ENCODE results near the gene CLIC3. TPM values are rescaled to one million over a fixed set of nuclear protein-coding genes. Genes with fewer than 3 reads are reported as not detected.
"Not testable (repeated sequence)": the region's sequence is repeated elsewhere in the genome, so short reads cannot be mapped to it uniquely, and the experiment has no call there.

CLIC3 gene
- polyA plus RNA-seq, 3 donors, result 0.29 to 0.57 (median 0.47) TPM

DNA sequence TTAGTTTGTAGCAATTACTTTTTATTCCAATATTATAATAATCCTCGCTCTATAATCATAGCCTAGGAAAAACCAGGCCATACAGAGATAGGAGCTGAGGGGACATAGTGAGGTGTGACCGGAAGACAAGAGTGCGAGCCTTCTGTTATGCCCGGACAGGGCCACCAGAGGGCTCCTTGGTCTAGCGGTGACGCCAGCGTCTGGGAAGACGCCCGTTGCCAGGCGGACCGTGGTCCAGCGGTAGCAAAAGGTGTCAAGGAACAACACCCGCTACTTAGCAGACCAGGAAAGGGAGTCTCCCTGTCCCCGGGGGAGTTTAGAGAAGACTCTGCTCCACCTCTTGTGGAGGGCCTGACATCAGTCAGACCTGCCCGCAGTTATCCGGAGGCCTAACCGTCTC lies 7.9 kb upstream of the CLIC3 start:
- not testable (repeated sequence) for DNase-seq

DNA sequence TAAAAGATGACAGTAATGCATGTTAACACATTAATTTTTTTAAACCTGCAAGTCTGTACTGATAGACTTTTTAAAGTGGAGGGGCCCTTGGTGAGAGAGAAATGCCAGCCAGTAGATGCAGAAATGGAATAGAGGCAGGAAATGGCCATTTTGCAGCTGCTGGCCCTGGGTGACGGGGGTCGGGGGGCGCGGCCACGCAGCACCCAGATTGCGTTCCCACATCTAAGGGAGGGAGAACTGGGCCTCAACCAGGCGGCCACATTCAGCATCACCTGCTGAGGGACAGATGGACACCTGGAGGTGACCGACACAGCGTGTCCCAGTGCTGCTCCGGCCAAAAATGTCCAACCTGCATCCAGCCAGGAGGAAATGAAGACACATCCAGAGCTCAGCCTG lies 6.3 kb upstream of the CLIC3 start:
- DNase-seq, result no peak

DNA sequence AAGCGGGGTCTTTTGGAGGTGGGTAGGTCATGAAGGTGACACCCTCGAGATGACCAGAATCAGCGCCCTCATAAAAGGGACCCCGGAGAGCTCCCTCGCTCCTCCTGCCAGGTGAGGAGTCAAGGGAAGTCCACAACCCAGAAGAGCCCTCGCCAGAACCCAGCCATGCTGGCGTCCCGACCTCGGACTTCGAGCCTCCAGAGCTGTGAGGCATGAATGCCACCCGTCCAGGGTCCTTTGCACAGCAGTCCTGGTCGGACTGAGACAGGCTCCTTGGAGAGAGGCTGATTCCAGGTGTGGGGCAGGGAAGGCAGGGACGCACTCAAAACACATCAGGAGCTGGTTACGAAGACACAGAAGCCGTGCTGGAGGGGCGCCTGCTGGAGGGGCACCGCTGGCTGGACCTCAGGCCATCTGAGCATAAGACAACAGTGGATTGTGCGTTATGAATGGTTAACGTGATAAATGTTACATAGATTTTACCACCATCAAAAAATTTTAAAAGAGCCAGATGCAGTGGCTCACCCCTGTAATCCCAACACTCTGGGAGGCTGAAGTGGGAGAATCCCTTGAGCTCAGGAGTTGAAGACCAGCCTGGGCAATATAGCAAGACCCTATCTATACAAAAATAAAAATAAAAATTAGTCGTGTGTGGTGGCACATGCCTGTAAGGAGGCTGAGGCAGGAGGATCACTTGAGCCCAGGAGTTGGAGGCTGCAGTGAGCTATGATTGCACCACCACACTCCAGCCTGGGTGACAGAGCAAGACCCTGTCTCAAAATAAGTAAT lies 5.7 kb upstream of the CLIC3 start:
- no peak for DNase-seq

DNA sequence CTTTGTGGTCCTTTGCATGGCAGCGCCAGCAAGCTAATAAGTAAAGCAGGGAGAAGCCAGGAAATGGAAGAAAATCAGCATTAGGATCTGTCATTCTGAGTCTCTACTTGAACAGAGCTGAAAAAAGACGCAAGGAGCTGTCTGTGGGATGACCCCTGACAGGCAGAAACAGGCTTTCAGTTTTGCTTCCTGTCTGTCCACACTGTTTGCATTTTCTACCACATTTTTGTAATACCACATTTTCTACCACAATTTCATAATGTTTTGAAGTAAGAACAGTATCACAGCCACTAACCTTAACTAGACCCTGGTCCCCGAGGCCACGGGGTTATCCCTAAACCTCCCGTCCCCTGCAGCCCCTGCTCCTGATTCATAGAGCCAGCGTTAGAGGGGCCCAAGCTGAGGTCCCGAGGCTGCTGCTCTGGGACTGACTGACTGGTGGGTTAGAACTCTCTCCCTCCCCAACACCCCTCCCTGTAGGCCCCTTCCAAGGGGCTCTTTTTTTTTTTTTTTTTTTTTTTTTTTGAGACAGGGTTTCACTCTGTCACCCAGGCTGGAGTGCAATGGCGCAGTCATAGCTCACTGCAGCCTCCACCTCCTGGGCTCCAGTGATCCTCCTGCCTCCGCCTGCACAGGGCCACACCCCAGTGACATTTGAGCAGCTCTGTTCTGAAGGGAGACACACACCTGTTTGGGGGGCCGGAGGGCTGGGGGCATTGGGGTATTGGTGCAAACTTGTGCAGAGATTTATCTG lies 4.0 kb upstream of the CLIC3 start:
- DNase-seq, result no peak

DNA sequence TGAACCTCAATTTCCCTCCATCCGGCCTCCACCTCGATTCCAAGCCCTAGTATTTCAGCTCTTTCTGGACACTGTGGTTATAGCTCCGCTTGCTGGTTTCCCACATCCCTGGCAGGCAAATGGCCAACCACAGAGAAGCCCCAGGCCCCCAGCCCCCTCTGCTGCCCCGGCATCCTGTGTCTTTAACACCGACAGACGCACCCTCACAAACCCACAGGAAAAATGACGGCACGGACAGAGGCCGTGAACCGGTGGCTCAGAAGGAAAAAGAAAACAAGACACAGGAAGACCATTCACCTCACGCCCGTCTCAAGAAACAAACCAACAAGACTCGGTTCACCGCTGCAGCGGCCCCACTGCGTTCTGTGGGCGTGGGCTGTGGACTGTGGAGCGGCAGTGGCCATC lies 1.5 kb upstream of the CLIC3 start:
- no peak for DNase-seq

DNA sequence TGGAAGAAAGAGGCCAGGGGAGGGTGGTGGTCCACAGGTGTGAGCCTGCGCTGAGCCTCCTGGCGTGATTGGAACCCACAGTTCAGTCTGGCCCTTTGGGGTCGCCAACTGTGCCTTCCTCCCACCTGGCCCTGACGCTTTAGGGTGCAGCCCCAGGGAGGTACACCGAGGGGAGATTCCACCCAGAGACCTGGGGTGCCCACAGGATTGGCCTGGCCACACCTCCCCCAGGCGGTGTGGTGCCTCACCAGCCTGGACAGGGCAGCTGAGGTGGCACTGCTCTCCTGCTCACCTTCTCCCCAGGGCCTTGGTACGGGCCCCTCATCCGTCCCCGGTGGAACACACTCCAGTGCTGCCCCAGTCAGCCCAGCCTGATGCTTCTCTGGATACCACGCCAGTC lies 1.0 kb upstream of the CLIC3 start:
- DNase-seq, result no peak

DNA sequence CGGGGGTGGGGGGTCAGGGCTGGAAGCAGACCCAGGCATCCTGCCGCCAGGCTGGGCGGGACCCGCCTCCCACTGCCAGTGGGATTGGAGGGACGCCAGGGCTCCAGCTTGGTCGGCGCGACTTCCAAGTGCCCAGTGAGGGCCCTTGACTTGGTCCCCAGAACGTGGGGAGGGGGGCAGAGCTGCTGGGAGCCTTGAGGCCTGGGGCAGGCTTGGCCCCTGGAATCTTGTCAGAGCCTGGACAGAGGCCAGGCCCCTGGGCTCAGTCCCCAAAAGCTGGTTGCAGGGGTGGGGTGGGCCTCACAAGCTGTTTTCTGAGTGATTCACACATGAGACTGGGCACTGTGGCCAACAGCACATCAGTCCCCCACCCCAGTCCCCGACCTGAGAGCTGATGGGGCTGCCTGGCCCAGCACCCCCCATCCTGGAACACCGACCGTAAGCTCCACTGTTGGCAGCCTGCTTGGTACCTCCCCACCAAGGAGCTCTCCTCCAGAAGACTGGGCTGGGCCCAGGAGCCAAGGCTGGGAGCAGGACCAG lies 526 bp downstream of the CLIC3 start:
- DNase-seq, result no peak

DNA sequence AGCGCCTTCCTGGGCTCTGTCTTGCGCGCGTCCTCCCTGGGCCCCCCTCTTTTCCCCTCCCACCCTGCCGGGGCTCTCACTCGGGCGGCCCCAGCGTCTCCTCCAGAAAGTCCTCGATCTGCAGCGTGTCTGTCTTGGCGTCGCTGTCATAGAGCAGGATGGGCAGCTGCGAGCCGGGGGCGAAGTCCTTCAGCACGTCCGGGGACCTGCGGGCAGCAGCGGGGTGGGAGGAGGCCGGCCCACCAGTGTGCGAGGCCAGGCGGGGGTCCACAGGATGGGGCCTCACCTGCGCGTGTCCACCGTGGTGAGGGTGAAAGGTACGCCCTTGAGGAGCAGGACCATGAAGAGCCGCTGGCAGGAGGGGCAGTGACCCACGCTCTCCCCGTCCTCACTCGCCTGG lies 1.0 kb downstream of the CLIC3 start:
- no peak for DNase-seq

DNA sequence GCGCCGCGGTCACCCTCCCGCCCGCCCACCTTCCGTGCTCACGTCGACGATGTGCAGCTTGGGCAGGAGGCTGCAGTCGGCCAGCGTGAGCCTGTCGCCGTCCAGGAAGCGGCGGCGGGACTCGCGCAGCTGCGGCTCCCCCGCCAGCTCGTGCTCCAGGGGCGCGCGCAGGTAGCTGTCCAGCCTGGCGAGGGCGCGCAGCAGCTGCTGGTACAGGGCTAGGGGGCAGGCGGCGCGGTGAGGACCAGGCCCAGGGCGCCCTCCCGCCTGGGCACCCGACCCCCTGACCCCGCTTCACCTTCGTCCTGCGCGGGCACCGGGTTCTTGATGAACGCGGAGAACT lies 1.5 kb downstream of the CLIC3 start:
- no peak for DNase-seq

DNA sequence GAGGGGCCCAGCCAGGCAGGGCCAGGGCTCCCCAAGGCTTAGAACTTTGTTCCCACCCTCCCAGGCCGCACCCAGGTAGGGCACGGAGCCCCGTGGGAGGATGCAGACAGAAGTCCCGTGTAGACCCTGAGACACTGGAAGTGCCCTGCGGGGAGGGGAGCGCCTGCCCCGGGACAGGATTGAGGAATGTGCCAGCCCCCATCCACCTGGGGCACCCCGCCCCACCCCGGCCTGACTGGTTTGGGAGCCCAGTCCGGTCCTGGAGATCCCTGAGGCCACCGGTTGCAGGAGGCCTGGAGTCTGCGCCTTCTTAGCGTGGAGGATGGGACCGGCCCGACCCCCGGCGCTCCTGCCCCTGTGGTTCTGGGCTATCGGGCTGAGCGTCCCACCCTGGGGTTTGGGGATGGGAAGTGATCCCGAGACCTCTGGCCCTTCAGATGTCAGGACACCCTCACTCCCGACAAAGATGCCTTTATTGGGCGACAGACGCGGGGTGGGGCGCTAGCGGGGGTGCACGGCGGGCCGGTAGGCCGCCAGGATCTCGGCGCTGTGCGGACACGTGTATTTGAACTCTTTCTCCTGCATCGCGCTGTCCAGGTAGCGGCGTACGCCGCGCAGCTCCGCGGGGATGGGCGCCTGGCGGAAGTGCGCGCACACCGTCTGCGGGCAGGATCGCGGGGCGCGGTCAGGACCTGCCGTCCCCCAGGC lies 2.0 kb downstream of the CLIC3 start:
- DNase-seq, result no peak

DNA sequence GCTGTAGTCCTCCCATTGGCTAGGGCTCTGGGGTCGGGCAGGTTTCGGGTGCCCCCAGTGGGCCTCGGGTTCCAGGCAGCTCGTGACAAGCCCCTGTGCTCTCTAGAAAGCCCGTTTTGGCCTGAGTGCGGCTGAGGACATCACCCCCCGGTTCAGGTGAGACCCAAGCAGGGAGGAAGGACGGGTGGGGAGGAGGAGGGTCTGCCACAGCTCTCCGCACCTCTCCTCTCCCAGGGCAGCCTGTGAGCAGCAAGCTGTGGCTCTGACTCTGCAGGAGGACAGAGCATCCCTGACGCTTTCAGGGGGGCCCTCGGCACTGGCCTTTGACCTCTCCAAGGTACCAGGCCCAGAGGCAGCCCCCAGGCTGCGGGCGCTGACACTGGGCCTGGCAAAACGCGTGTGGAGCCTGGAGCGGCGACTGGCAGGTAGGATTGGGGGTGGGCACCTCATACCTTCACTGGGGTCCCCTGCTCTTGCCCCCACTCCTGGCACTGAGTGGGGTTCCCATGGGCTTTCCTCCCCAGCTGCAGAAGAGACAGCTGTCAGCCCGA lies 3.5 kb downstream of the CLIC3 start:
- no peak for DNase-seq

DNA sequence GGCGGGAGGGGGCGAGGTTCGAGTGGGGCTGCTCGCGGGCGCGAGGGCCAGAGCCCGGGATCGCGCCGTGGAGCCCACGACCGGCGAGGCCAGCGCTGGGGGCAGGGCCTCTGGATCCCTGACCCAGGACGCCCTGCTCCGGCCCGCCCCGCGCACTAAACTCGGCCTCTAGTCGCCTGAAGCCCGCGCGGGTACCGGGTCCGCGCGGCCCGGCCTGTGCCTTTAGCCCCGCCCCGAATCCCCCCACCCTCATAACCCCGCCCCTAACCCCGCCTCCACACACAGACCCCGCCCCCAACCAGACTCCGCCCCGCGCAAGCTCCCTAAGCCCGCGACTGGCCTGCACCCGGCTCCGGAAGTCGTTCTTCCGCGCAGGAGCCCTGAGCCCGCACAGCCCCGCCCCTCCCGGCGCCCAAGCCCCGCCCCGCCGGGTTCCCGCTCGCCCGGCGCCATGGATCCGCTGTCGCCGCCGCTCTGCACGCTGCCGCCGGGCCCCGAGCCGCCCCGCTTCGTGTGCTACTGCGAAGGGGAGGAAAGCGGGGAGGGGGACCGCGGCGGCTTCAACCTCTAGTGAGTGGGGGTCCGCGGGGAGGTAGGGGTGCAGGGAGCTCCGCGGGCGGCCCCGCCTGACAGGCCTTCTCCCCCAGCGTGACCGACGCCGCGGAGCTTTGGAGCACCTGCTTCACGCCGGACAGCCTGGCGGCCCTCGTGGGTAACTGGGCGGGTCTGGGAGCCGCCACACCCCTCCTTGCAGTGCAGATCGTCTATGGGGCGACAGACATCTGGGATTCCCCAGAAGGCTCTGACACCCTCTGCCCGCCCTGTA lies 4.2 kb downstream of the CLIC3 start, which contains the start of gene PAXX:
PAXX (plus strand) TSS at position 430 of the 826 bp plus-strand sequence; CDS start at position 452, 22 bp downstream.
- DNase-seq, result peak; percentile 85

DNA sequence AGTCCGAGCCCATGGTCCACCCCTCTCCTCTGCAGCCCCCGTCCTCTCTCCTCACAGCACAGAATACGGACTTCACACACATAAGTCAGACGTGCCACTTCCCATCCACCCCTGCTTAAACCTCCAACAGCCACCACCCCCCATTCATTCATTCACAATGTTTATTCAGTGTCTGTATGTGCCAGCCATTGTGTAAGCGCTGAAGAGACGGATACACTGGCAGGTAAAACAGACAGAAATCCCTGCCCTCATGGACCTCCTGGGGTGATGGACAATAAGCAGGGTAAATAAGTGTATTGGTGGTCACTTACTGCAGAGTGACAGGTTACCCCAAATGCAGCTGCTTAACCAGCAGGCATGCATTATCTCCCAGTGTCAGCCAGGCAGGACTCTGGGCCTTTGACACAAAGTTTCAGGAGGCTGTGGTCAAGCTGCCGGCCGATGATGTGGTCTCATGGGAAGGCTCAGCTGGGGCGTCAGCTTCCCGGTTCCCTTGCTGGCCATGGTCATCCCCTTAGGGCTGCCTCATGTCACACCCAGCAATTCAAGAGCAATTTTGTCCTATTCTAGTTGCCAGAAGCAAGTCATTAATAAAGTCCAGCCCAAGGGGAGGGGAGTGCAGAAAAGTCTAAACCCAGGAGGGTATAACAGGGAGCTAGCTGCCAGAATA lies 6.0 kb downstream of the CLIC3 start:
- no peak for DNase-seq

DNA sequence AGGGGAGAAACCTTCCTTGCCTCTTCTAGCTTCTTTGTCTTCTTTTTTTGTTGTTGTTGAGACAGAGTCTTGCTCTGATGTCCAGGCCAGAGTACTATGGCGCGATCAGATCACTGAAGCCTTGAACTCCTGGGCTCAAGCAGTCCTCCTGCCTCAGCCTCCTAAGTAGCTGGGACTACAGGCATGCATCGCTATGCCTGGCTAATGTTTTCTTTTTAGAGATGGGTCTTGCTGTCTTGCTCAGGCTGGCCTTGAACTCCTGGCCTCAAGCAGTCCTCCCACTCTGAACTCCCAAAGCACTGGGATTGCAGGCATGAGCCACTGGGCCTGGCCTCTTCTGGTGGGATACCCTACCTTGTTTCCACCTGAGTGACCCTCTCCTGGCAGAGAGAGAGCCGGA lies 7.5 kb downstream of the CLIC3 start:
- DNase-seq, result no peak

DNA sequence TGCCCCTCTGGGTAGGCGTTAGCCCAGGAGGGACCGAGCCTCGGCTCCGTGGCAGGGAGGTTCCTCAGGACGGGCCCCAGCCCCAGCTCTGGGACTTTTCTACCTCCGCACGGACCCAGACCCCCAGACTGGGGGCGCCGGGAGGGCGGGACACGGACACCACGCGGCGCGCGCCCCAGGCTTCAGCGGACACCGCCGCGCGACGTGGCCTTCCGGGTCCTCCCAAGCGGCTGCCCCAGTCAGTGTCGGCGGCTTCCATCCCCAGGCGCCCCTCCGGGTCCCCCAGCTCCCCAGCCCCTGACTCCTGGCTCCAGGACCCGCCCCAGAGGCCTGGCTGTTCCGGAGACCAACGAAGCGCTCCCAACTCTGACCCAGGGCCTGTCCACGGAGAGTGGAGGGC lies 10.5 kb downstream of the CLIC3 start:
- DNase-seq, result no peak

DNA sequence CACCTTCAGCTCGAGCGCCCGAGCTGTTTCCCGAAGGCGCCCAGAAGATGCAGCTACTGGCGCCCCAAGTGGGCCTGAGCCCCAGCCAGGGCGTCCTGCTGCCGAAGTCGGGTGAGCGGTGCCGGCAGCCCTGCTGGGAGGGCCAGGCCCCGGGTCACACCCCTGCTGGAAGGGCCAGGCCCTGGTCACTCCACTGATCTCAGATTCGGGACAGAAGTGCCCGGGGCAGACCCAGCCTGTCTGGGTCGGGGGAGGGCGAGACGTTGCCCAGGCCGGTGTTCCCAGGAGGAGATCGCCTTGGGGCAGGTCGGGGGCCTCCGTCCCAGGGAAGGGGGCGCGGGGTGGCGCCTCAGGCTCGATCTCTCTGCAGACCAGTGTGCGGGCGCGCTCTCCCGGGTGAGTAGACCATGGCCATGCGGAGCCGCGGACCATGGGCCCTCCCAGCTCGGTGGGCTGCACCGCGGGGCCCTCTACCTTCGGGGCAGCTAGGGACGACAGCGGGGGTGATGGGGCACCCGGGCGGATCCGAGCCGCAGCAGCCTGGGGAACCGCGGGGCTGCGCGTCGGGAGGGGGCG lies 11.3 kb downstream of the CLIC3 start:
- no peak for DNase-seq

DNA sequence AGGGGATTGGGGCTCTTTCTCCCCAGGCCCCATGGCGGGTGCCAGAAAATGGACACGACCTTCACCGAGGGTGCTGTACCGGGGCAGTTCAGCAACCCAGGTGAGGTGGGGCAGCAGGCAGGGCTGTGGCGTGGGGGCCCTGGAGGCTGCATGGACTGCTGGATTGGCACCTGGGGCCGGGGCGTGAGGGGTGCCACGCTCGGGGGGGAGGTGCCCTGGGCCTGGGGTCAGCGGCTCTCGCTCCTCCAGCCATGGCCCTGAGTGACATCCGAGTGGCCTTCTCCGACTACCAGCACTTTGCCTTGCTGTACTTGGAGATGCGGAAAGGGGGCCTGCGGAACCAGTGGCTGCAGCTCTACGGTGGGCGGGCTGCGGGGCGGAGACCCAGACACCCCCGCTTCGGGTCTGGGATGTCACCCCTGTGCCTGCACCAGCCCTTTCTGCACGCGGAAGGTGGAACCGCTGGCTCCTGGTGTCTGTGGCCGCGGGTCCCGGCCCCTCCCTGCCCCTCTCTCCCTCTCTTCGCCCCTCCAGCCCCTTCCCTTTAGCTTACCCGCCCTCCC lies 11.8 kb downstream of the CLIC3 start:
- DNase-seq, result no peak

DNA sequence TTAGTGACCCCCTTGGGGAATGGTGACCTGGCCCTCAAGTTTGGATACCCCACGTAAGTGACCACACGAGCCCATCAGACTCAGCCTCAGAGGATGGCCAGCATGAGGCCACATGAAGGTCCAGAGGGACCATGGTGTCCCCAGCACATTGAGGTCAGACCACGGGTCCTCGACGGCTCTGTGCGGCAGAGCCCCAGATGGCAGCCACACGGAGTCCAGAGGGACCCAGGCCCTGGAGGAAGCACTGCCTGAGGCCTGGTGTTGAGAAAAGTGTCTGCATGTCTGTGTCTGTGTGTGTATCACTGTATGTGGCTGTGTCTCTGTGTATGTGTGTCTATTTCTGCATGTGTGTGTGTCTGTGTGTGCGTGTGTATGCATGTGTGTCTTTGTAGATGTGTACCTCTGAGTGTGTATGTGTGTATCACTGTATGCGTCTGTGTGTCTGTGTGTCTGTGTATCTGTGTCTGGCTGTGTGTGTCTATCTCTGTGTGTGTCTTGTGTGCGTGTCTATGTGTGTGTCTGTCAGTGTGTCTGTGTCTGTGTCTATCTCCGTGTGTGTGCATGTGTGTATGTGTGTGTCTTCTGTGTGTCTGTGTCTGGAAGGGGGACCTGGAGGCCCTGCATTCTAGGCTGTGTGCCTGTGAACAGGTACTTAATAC lies 12.6 kb downstream of the CLIC3 start:
- DNase-seq, result no peak

DNA sequence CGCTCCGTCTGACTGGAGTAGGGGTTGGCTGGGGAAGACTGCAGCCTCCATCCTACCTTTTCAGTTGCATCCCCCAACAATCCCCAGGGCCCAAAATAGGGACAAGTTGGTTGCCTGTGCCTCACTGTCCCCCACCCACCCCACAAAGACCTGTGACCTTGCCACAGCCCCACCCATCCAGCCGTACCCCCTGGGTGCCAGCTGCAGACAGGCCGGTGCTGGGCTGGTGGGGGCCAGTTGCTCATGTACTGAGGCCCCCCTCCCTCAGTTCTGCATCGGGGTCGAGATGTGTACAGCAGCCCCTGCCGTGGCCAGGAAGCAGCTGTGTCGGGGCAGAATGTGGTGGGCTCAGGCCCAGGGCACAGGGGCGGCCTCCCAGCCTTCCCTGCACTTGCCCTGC lies 13.2 kb downstream of the CLIC3 start:
- DNase-seq, result no peak
